ENCODE results near the gene HNRNPLL.
"Not testable (repeated sequence)": the region's sequence is repeated elsewhere in the genome, so short reads cannot be mapped to it uniquely, and the experiment has no call there.

Gene HNRNPLL

GRCh38 chr2:38556006-38556801, 46.5 kb downstream of the HNRNPLL start:
- no peak for DNase-seq (ENCODE audit: low read depth in 1 of 2, low spot score in 1 of 2)

DNA sequence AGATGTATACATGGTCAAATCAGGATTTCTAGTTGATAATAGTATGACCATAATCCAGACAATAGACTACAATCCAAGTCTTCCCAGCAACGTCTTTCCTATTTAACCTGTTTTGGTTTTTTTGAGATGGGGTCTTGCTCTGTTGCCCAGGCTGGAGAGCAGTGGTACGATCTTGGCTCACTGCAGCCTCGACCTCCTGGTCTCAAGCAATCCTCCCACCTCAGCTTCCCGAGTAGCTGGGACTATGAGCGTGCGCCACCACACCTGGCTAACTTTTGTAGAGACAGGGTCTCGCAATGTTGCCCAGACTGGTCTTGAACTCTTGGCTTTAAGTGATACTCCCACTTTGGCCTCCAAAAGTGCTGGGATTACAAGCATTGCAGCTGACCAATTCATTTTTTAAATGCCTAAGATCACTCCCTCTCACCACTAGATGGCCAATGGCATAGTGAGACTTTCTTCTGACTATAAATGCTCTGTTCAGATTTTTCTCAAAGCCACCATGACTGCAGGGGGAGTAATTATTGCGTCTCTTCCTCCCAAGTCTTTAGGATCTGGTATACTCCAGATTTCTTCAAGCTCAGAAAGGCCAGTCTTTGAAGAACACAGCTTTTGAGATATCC, 47.6 kb downstream of the HNRNPLL start:
- no peak for DNase-seq (ENCODE audit: low read depth in 1 of 2, low spot score in 1 of 2)

DNA sequence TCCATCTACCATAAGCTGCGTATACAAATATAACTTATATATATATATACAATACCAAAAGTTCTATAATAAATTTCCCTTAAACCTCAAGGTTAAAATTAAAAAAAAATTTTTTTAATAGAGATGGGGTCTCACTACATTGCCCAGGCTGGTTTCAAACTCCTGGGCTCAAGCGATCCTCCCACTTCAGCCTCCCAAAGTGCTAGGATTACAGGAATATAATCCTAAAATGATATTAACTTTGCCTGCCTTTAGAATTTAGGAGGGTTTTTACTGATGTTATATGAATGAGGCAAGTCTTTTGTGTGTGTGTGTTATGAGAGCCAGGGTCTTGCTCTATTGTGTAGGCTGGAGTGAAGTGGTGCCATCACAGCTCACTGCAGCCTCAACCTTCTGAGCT, 49.2 kb downstream of the HNRNPLL start:
- no peak for DNase-seq (ENCODE audit: low read depth in 1 of 2, low spot score in 1 of 2)

GRCh38 chr2:38552259-38552658, 50.5 kb downstream of the HNRNPLL start:
- DNase-seq (ENCODE audit: low read depth in 1 of 2, low spot score in 1 of 2) = no peak

GRCh38 chr2:38551746-38552145, 51.0 kb downstream of the HNRNPLL start:
- no peak for DNase-seq (ENCODE audit: low read depth in 1 of 2, low spot score in 1 of 2)

GRCh38 chr2:38551171-38551570, 51.6 kb downstream of the HNRNPLL start:
- no peak for DNase-seq (ENCODE audit: low read depth in 1 of 2, low spot score in 1 of 2)

DNA sequence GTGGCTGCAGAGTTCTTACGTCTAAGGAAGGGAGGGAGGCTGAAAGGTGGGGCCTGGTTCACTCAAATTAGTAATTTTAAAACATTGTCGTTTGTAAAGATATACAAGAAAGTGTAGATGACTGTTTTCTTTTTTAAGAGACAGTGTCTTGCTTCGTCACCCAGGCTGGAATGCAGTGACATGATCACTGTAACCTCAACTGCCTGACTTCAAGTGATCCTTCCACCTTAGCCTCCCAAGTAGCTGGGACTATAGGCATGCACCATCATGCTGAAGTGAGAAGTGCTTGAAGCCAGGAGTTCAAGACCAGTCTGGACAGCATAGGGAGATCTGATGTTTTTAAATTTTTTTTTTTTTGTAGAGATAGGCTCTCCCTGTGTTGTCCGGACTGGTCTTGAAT, 52.9 kb downstream of the HNRNPLL start:
- no peak for DNase-seq (ENCODE audit: low read depth in 1 of 2, low spot score in 1 of 2)

GRCh38 chr2:38549071-38549704, 53.5 kb downstream of the HNRNPLL start:
- no peak for DNase-seq (ENCODE audit: low read depth in 1 of 2, low spot score in 1 of 2)

- no peak for DNase-seq (ENCODE audit: low read depth in 1 of 2, low spot score in 1 of 2)
Observed at GRCh38 chr2:38547791-38548190, 54.9 kb downstream of the HNRNPLL start.

- DNase-seq (ENCODE audit: low read depth in 1 of 2, low spot score in 1 of 2) = no peak
Observed at GRCh38 chr2:38546585-38546984, 56.1 kb downstream of the HNRNPLL start.

GRCh38 chr2:38546064-38546463, 56.7 kb downstream of the HNRNPLL start:
- DNase-seq (ENCODE audit: low read depth in 1 of 2, low spot score in 1 of 2) = no peak

GRCh38 chr2:38542248-38542631, 60.5 kb downstream of the HNRNPLL start:
- DNase-seq (ENCODE audit: low read depth in 1 of 2, low spot score in 1 of 2) = not testable (repeated sequence)

DNA sequence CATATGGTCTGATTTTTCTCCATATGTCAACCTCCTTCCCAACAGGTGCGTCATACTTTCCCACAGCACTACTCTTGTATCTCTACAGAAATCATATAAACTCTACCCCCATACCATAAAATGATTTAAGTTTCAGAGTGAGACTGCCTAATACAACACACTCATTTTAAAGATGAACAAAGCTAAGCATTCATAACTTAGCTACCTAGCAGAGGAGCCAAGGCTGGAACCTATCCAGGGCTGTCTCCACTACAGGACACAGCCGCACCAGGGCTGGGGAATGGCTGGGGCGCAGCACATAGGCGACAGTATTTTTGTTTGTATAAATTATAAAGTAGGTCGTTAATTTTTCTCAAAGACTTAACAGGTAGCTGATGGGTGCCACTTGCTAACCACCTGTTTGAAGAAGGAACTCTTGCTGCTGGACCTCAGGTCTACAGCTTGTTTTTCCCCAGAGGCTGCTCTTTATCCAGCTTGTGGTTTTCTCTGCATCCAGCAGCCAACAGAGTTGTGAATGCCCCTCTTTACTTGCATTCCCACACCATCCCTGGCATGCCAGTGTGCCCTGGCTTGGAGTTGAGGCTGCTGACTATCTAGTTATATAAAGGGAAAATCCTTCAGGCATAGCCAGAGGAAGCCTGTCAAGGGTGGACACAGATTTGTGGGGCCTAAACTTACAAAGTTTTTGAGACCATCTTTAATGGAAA, 62.0 kb downstream of the HNRNPLL start:
- DNase-seq (ENCODE audit: low read depth in 1 of 2, low spot score in 1 of 2) = no peak

GRCh38 chr2:38539086-38539485, 63.6 kb downstream of the HNRNPLL start:
- DNase-seq (ENCODE audit: low read depth in 1 of 2, low spot score in 1 of 2) = no peak

- no peak for DNase-seq (ENCODE audit: low read depth in 1 of 2, low spot score in 1 of 2)
Observed at GRCh38 chr2:38537937-38538525, 64.7 kb downstream of the HNRNPLL start.

DNA sequence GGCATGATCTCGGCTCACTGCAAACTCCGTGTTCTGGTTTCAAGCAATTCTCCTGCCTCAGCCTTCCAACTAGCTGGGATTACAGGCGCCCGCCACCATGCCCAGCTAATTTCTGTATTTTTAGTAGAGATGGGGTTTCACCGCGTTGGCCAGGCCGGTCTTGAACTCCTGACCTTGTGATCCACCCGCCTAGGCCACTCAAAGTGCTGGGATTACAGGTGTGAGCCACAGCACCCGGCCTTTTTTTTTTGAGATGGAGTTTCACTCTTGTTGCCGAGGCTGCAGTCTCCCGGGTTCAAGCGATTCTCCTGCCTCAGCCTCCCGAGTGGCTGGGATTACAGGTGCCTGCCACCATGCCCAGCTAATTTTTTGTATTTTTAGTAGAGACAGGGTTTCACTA, 65.4 kb downstream of the HNRNPLL start:
- DNase-seq (ENCODE audit: low read depth in 1 of 2, low spot score in 1 of 2) = not testable (repeated sequence)

DNA sequence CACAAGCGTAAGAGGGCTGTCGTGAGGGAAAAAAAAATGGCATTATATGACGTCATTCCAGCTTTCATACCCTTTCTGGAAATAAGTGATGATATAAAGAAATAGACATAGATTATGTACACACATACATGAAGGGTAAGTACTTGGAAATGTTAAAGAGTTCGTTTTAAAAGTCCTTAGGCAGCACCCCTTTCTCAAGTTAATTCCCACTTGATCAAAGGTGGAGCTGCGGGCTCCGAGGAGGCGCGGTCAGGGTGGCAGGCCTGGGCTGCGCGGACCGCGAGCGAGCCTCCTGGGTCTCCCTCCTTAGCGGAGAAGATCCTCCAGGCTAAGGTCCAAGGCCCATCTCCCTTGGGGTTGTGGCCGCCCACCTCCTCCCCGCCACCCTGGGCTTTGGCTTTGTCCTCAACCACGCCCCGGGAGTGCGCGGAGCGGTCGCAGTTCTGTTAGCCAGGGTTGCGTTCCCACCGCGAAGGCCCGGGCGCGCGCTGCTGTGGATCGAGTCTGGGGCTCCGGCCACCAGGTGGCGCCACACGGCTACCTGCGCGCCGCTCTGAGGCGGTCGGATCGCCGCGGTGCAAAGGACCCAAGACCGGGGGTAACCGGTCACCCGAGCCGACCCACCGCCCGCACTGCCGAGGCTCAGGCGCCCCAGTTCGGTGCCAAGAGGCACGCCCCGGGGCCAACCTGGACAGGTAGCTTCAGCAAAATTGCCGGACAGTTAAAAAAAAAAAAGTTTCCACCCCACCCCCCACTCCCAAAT, 66.8 kb downstream of the HNRNPLL start:
- DNase-seq (ENCODE audit: low read depth in 1 of 2, low spot score in 1 of 2) = peak; percentile 74

DNA sequence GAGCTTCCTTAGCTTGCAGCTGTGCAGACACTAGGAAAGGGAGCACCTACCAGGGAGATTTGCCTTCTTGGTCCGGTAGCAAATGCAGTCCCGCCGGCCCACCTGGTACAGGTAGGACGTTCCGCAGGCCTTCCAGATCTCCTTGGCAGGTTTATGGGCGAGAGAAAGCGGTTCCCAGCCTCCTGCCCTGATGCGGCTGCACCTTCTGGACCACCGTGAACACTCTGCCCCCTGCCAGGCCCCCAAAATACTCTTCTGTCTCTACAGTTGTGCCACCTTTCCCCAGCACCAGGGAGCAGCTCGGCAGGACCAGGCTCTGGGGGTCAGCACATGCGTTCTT, 67.4 kb downstream of the HNRNPLL start:
- no peak for DNase-seq (ENCODE audit: low read depth in 1 of 2, low spot score in 1 of 2)

DNA sequence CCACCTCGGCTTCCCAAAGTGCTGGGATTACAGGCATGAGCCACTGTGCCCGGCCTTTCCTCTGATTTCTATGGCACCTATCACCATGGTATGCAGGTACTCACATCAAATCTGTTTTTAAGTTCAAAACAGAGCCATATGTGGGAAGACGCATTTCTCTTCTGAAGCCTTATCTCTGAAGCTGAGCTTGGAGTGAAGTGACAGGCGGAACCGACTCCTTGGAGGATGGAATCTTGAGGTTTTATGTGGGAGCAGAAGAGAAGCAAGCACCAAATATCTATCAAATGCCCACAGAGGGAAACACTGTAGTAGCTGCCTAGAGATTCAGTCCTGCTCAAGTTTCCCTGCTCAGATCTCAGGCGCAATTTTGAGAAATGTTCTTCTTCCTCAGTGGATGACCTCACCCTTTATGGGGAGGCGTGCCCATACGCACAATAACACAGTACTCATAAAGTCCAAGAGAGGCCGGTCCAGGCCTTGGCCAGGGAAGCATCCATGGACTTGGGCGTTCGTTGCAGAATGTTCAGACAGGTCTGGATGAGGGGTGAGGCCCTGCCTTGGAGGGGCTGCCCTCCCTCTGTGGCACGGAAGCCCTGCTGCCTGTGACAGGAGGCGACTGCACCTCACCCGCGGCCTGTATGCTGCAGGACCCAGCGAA, 67.9 kb downstream of the HNRNPLL start:
- DNase-seq (ENCODE audit: low read depth in 1 of 2, low spot score in 1 of 2) = no peak

Data from activated CD4-positive, alpha-beta T cell treated with anti-CD3 and anti-CD28 coated beads, Interleukin-2, amount 50 U/mL, for 24 hours (primary cell).